GM23338 (cell line): ENCODE data around the gene ELF5.

Experiments used
- EZH2 ChIP-seq: fragments of 200-600 bp; sonication (generic); IDR thresholded peaks from one replicate; pipeline ENCODE4 v1.8.0; 2017; ENCODE audit warnings: antibody characterized with exemption, mild to moderate bottlenecking, low read depth; ENCODE audit not compliant: unreplicated experiment
- EZH2phosphoT487 ChIP-seq: fragments of 200-600 bp; sonication (generic); IDR thresholded peaks from one replicate; pipeline ENCODE4 v1.8.1; 2018; ENCODE audit warnings: antibody characterized with exemption; ENCODE audit not compliant: unreplicated experiment
- JUNB ChIP-seq: IDR thresholded peaks from one replicate; pipeline ENCODE4 v1.6.1; 2016; ENCODE audit warnings: antibody characterized with exemption; ENCODE audit not compliant: unreplicated experiment
- NANOG ChIP-seq: IDR thresholded peaks from 2 replicates; pipeline ENCODE4 v1.6.1; 2016; ENCODE audit warnings: antibody characterized with exemption, borderline replicate concordance
- POLR2AphosphoS5 ChIP-seq: IDR thresholded peaks from 2 replicates; pipeline ENCODE4 v1.6.1; 2016; ENCODE audit warnings: antibody characterized with exemption, low read depth
- REST ChIP-seq: IDR thresholded peaks from one replicate; pipeline ENCODE4 v1.6.1; 2018; ENCODE audit warnings: antibody characterized with exemption; ENCODE audit not compliant: unreplicated experiment
- STAT1 ChIP-seq: IDR thresholded peaks from one replicate; pipeline ENCODE4 v1.6.1; 2016; ENCODE audit warnings: antibody characterized with exemption; ENCODE audit not compliant: unreplicated experiment
- ZNF462 ChIP-seq: fragments of 250-450 bp; sonication (Bioruptor Pico); IDR thresholded peaks from 2 replicates; pipeline ENCODE4 v1.5.0; 2020; ENCODE audit warnings: mild to moderate bottlenecking, moderate library complexity
- TF ChIP-seq, protein P1 (sequence below), 2 experiments: fragments of 200-600 bp in 1 of 2; sonication (generic) in 1 of 2; conservative IDR thresholded peaks; 2 replicates each; pipeline versions ENCODE4 v1.5.1 to v1.6.1; 2016 to 2017; ENCODE audit warnings: antibody characterized with exemption in 2 of 2, low read depth in 2 of 2, mild to moderate bottlenecking in 2 of 2, moderate library complexity in 1 of 2

DNA sequence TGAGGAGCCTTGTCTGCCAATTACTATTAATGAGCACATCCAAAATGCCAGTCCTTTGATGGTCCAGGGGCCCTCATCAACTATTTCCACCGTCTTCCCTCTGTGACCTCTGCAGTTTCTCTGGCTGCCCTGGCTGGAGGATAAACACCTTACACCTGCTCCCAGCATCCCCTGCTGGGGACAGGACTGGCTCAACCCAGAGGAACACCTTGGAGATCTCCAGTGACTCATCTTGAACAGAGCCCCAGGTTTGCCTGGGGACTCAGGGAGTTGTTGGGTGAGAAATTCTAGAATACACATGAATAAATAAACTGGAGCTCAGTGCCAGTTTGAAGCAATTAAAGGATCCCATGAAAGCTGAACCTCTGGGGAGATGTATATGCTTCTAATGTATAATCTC lies 24.0 kb upstream of the ELF5 start:
- TF ChIP-seq NANOG (no peak), EZH2phosphoT487 (no peak), POLR2AphosphoS5 (no peak), EZH2 (no peak), ZNF462 (CRISPR knock-in tag) (no peak), JUNB (no peak), STAT1 (no peak), REST (no peak)
- TF ChIP-seq, protein P1, sequence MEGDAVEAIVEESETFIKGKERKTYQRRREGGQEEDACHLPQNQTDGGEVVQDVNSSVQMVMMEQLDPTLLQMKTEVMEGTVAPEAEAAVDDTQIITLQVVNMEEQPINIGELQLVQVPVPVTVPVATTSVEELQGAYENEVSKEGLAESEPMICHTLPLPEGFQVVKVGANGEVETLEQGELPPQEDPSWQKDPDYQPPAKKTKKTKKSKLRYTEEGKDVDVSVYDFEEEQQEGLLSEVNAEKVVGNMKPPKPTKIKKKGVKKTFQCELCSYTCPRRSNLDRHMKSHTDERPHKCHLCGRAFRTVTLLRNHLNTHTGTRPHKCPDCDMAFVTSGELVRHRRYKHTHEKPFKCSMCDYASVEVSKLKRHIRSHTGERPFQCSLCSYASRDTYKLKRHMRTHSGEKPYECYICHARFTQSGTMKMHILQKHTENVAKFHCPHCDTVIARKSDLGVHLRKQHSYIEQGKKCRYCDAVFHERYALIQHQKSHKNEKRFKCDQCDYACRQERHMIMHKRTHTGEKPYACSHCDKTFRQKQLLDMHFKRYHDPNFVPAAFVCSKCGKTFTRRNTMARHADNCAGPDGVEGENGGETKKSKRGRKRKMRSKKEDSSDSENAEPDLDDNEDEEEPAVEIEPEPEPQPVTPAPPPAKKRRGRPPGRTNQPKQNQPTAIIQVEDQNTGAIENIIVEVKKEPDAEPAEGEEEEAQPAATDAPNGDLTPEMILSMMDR (conservative IDR thresholded peaks at IDR 0.05; ENCODE audit: low read depth in 2 of 2), result no peak
